Umbilical cord (tissue), 2 donors: Measurements from ENCODE around the gene WDR31. TPM values are rescaled to one million over a fixed set of nuclear protein-coding genes. Genes with fewer than 3 reads are reported as not detected.
"Not testable (repeated sequence)": the region's sequence is repeated elsewhere in the genome, so short reads cannot be mapped to it uniquely, and the experiment has no call there.

ENCODE experiments used
- DNase-seq: peaks from one replicate; pipeline ENCODE4 v3.0.0-alpha.2; 2015; ENCODE audit warnings: low spot score
- total RNA-seq: library from RNA; depleted of rRNA; stranded (reverse); fragments of >200 nt; gene quantifications from one replicate; pipeline ENCODE4 v1.2.3, GENCODE V29; 2014; ENCODE audit warnings: low replicate concordance; ENCODE audit not compliant: insufficient read depth

Gene WDR31
- total RNA-seq, 1 donor from 2014 or later: 3.1 TPM

- no peak for DNase-seq
These were observed 29.1 kb upstream of the WDR31 start for GRCh38 chr9:113368982-113369854.

GRCh38 chr9:113368348-113368981, 28.4 kb upstream of the WDR31 start:
- DNase-seq: no peak

GRCh38 chr9:113365652-113366051, 25.6 kb upstream of the WDR31 start:
- not testable (repeated sequence) for DNase-seq

GRCh38 chr9:113364951-113365350, 24.9 kb upstream of the WDR31 start:
- DNase-seq: no peak

- no peak for DNase-seq
These were observed 23.3 kb upstream of the WDR31 start for GRCh38 chr9:113363336-113363735.

- no peak for DNase-seq
These were observed 21.4 kb upstream of the WDR31 start for GRCh38 chr9:113361304-113362018.

- no peak for DNase-seq
These were observed 20.3 kb upstream of the WDR31 start for GRCh38 chr9:113360242-113360842.

GRCh38 chr9:113359385-113359784, 19.3 kb upstream of the WDR31 start:
- DNase-seq: no peak

GRCh38 chr9:113356686-113357292, 16.7 kb upstream of the WDR31 start:
- DNase-seq: no peak

GRCh38 chr9:113355040-113355596, 15.0 kb upstream of the WDR31 start:
- no peak for DNase-seq

- no peak for DNase-seq
These were observed 12.3 kb upstream of the WDR31 start for GRCh38 chr9:113352411-113352810.

- no peak for DNase-seq
These were observed 11.9 kb upstream of the WDR31 start for GRCh38 chr9:113352006-113352405.

GRCh38 chr9:113350937-113351336, 10.9 kb upstream of the WDR31 start:
- DNase-seq: no peak

- DNase-seq: peak; percentile 55
These were observed 10.1 kb upstream of the WDR31 start for GRCh38 chr9:113350107-113350661.

- no peak for DNase-seq
These were observed 9.5 kb upstream of the WDR31 start, which contains the start of gene BSPRY for GRCh38 chr9:113349445-113350094. Gene BSPRY, plus strand, starts transcription at chr9:113349541. Its CDS starts 39 bp downstream, at chr9:113349580.

GRCh38 chr9:113349066-113349444, 9.0 kb upstream of the WDR31 start:
- no peak for DNase-seq

GRCh38 chr9:113348437-113348836, 8.4 kb upstream of the WDR31 start:
- no peak for DNase-seq

- no peak for DNase-seq
These were observed 5.6 kb upstream of the WDR31 start for GRCh38 chr9:113345671-113346070.

- no peak for DNase-seq
These were observed 5.1 kb upstream of the WDR31 start for GRCh38 chr9:113345190-113345589.

GRCh38 chr9:113343732-113344231, 3.7 kb upstream of the WDR31 start:
- peak; percentile 97 for DNase-seq
